ENCODE data around the gene CCDC167.

- TF ChIP-seq CTCF (IDR thresholded peaks at IDR 0.05; ENCODE audit: insufficient read depth, low read length): no peak
- no peak for TF ChIP-seq POLR2AphosphoS5 (IDR thresholded peaks at IDR 0.05; ENCODE audit: low read depth)
- no peak for TF ChIP-seq REST (IDR thresholded peaks at IDR 0.05; ENCODE audit: insufficient replicate concordance, low read depth)
- TF ChIP-seq SPI1 (IDR thresholded peaks at IDR 0.05; ENCODE audit: borderline replicate concordance, low read depth): no peak
These were observed 43.6 kb downstream of the CCDC167 start for GRCh38 chr6:37456126-37456525.

Measured in HL-60 (cell line).